Measurements from ENCODE around the gene CSPG5.

CSPG5 gene

GRCh38 chr3:47578691-47579632 is at the start of gene CSPG5:
Gene CSPG5, minus strand, starts transcription at chr3:47578865. Its CDS starts 172 bp downstream, at chr3:47578693.
- DNase-seq (ENCODE audit: low read depth): no peak

GRCh38 chr3:47628426-47628825 is 49.8 kb upstream of the CSPG5 start:
- no peak for DNase-seq (ENCODE audit: low read depth)

GRCh38 chr3:47622671-47623461 is 44.2 kb upstream of the CSPG5 start:
- DNase-seq (ENCODE audit: low read depth): no peak

GRCh38 chr3:47617086-47618010 is 38.7 kb upstream of the CSPG5 start:
- peak; percentile 11 for DNase-seq (ENCODE audit: low read depth)

GRCh38 chr3:47614788-47615187 is 36.1 kb upstream of the CSPG5 start:
- no peak for DNase-seq (ENCODE audit: low read depth)

GRCh38 chr3:47613722-47614121 is 35.1 kb upstream of the CSPG5 start:
- no peak for DNase-seq (ENCODE audit: low read depth)

GRCh38 chr3:47612879-47613278 is 34.2 kb upstream of the CSPG5 start:
- no peak for DNase-seq (ENCODE audit: low read depth)

- peak; percentile 72 for DNase-seq (ENCODE audit: low read depth)
These were observed 33.5 kb upstream of the CSPG5 start for GRCh38 chr3:47612178-47612577.

GRCh38 chr3:47611576-47611975 is 32.9 kb upstream of the CSPG5 start:
- DNase-seq (ENCODE audit: low read depth): no peak

GRCh38 chr3:47610583-47610982 is 31.9 kb upstream of the CSPG5 start:
- DNase-seq (ENCODE audit: low read depth): no peak

- DNase-seq (ENCODE audit: low read depth): no peak
These were observed 28.7 kb upstream of the CSPG5 start for GRCh38 chr3:47607335-47607734.

GRCh38 chr3:47606165-47606564 is 27.5 kb upstream of the CSPG5 start:
- DNase-seq (ENCODE audit: low read depth): no peak

- peak; percentile 55 for DNase-seq (ENCODE audit: low read depth)
These were observed 27.0 kb upstream of the CSPG5 start for GRCh38 chr3:47605652-47606051.

GRCh38 chr3:47604145-47604544 is 25.5 kb upstream of the CSPG5 start:
- no peak for DNase-seq (ENCODE audit: low read depth)

GRCh38 chr3:47603332-47603731 is 24.7 kb upstream of the CSPG5 start:
- no peak for DNase-seq (ENCODE audit: low read depth)

- no peak for DNase-seq (ENCODE audit: low read depth)
These were observed 22.6 kb upstream of the CSPG5 start for GRCh38 chr3:47601281-47601680.

- no peak for DNase-seq (ENCODE audit: low read depth)
These were observed 16.1 kb upstream of the CSPG5 start for GRCh38 chr3:47594792-47595191.

- no peak for DNase-seq (ENCODE audit: low read depth)
These were observed 13.6 kb upstream of the CSPG5 start for GRCh38 chr3:47592066-47592795.

GRCh38 chr3:47590216-47590615 is 11.6 kb upstream of the CSPG5 start:
- no peak for DNase-seq (ENCODE audit: low read depth)

- no peak for DNase-seq (ENCODE audit: low read depth)
These were observed 9.9 kb upstream of the CSPG5 start for GRCh38 chr3:47588587-47588986.

- no peak for DNase-seq (ENCODE audit: low read depth)
These were observed 9.4 kb upstream of the CSPG5 start for GRCh38 chr3:47588053-47588452.

Measured in non-pigmented ciliary epithelial cell (primary cell).